GM10847 (cell line): ENCODE results near the gene KRTAP2-1.
"Not testable (repeated sequence)": the region's sequence is repeated elsewhere in the genome, so short reads cannot be mapped to it uniquely, and the experiment has no call there.

Experiments
- POLR2A ChIP-seq: IDR thresholded peaks from 2 replicates; pipeline ENCODE4 v1.6.1; 2011; ENCODE audit not compliant: insufficient read length; ENCODE audit errors: extremely low read depth

The KRTAP2-1 gene

DNA sequence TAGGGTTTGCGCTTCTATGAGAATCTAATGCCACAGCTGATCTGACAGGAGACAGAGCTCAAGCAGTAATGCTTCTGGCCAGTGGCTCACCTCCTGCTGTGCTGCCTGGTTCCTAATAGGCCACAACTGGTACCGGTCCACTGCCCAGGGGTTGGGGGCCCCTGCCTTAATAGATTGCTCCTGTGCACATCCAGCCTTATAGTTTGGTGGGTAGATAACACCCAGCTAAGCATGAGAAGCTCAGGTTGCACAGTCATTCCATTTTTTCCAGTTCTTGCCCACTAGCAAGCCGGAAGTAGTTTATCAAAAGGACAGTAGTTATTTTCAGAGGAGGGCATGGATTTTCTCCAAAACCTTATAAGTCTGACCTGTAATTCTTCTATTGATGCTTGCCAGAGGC lies 27.7 kb downstream of the KRTAP2-1 start:
- no peak for TF ChIP-seq POLR2A

GRCh38 chr17:41018541-41018940 lies 28.6 kb downstream of the KRTAP2-1 start:
- TF ChIP-seq POLR2A: no peak

DNA sequence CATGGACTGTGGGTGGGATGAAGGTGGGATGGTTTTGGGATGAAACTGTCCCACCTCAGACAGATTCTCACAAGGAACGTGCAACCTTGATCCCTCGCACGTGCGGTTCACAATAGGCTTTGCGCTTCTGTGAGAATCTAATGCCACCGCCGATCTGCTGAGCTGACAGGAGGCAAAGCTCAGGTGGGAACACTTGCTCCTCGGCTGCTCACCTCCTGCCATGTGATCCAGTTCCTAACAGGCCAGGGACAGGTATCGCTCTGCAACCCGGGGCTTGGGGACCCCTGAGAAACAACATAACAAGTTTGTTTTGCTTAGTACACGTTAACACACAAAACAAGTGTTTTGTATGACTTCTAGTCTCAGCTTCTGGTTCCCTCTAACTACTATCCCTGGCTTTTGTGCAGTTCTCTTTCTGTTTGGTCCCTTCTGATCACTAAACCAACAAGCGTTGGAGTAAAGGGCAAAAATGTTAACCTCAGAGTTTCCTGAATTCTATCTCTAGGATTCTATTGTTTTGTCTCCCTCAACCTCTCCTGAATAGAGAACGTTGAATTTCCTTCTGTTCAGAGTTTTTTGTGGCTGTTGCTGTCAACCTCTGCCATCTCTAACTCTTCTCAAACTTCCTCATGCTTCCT lies 30.4 kb downstream of the KRTAP2-1 start:
- no peak for TF ChIP-seq POLR2A

GRCh38 chr17:41015454-41015853 lies 31.7 kb downstream of the KRTAP2-1 start:
- TF ChIP-seq POLR2A: no peak

GRCh38 chr17:41013606-41014005 lies 33.5 kb downstream of the KRTAP2-1 start:
- TF ChIP-seq POLR2A: no peak

GRCh38 chr17:41013181-41013580 lies 33.9 kb downstream of the KRTAP2-1 start:
- no peak for TF ChIP-seq POLR2A

DNA sequence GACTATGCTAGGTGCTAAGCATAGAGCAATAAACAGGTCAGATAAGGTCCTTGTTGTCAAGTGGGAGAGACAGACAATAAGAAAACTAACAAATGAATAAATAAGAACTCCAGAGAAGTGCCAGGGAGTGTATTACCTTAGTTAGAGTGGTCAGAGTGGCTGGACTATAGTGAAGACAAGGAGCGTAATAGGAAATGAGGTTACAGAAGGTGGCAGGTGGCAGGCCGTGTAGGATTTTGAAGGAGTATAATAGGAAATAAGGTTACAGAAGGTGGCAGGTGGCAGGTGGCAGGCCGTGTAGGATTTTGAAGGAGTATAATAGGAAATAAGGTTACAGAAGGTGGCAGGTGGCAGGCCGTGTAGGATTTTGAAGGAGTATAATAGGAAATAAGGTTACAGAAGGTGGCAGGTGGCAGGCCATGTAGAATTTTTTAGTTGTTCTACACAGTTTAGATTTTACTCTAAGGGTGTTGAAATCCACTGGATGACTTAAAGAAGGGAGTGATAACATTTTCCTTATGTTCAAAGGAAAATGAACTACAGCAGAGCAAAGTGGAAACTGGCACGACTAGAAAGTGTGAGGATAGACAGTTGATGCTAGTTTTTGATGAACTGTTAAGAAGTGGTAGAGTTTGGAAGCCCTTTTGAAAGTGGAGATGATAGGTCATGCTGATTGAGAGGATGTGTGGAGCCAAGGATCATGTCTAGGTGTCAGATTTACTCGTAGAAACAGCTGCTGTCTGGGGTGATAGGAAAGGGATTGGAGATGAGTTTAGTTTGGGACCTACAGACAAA lies 34.6 kb downstream of the KRTAP2-1 start:
- no peak for TF ChIP-seq POLR2A

DNA sequence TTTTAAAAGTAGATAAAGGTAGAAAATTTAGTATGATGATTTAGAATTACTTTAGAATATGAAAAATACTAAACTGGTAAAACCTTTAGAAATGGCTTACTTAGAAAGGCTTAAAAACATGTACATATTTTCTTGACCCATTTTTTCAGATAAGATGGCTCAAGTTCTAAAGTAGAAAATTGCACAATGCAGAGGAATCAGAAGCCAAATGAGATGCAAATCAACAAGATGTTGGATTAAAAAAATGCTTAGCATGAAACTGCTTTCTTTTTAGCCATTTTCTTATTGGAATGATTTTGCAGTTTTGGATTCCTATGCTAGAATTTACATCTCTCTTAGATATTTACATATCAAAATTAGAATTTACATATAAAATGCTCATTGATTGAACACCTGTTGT lies 36.7 kb downstream of the KRTAP2-1 start:
- TF ChIP-seq POLR2A: no peak

DNA sequence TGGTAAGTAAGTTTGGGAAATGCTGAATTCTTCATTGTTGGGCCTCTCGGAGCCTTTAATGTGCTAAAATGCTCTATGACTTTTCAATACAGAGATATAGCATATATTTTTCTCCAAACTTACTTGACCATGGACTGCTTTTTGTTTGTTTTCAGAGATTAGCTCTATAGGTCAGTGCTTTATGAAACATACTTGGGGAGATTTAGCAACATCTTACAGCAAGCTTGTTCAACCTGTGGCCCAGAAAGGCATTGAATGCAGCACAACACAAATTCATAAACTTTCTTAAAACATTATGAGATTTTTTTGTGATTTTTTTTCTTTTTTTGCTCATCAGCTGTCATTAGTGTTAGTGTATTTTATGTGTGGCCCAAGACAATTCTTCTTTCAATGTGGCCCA lies 37.2 kb downstream of the KRTAP2-1 start:
- no peak for TF ChIP-seq POLR2A

- no peak for TF ChIP-seq POLR2A
These were observed 37.8 kb downstream of the KRTAP2-1 start for GRCh38 chr17:41009301-41009760.

DNA sequence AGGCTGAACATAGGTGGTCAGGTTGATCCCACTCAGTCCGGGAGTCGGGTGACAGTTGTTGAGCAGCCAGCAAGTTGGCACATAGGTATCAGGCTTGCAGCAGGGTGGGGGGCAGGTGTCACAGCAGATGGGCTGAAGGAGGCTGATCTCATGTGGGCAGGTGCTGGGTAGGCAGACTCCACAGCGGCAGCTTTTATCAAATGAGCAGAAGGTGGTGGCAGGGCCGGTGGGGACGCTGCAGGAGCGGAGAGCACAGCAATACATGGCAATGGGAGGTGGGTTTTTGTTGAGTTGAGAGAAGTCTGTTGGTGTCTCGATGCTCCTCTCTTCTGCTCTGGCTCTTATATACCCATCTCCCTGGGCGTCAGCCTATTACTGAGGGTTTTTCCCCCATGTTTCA lies 38.3 kb downstream of the KRTAP2-1 start, which contains the start of gene KRTAP3-1:
TSS of gene KRTAP3-1 (minus strand) at position 318 of the 400 bp plus-strand sequence. CDS start at position 264, 54 bp downstream.
- no peak for TF ChIP-seq POLR2A

GRCh38 chr17:41004397-41004796 lies 42.7 kb downstream of the KRTAP2-1 start:
- no peak for TF ChIP-seq POLR2A

GRCh38 chr17:41003926-41004325 lies 43.2 kb downstream of the KRTAP2-1 start:
- TF ChIP-seq POLR2A: no peak

DNA sequence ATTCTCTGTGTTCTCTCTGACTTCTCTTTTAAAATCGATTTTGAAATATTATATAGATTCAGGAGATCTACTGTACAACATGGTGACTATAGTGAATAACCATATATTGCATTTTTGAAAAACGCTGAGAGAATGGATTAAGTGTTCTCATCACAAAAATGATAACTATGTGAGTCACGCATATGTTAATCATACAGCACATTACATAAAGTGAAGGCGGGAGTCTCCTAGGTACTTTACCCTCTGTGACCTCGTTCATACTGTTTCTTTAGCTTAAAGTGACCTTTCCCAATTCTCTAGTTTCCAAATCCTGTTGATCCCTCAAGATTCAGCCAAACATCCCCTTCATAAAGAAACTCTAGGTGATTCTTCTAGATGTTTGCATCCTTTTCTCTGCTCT lies 44.3 kb downstream of the KRTAP2-1 start:
- TF ChIP-seq POLR2A: no peak

- no peak for TF ChIP-seq POLR2A
These were observed 45.3 kb downstream of the KRTAP2-1 start for GRCh38 chr17:41001795-41002194.

DNA sequence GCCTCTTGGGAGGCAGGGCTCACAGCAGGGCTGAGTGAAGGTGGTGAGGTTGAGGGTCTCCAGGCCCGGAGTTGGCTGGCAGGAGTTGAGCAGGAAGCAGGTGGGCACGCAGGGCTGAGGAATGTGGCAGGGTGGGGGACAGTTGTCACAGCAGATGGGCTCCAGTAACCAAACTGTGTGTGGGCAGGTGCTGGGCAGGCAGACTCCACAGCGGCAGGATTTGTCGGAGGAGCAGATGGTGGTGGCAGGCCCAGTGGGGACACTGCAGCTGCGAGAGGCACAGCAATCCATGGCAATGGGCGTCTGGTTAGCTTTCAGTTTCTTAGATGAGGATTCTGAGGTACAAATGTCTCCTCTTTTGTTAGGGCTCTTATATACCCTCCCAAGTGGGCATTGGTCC lies 47.6 kb downstream of the KRTAP2-1 start, which contains the start of gene KRTAP3-2:
TSS of gene KRTAP3-2 (minus strand) at position 344 of the 400 bp plus-strand sequence. CDS start at position 291, 53 bp downstream.
- TF ChIP-seq POLR2A: not testable (repeated sequence)

DNA sequence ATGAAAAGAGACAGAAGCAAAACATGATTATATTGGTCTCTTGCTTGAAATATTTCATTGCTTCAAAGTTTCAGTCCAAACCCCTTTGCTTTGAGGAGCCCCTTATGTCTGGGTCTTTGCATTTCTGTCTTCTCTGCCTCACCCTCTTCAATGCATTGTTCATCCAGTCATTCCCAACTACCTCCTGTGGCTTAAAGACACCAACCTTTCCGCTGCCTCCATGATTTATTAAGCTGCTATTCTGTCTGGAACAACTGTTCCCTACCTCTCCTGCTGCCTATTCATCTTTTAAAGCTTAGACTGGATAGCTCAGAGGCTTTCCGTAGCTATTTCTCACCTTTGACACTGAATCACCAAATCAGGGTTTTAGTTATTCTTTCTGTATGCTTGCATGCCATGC lies 49.8 kb downstream of the KRTAP2-1 start:
- no peak for TF ChIP-seq POLR2A

- TF ChIP-seq POLR2A: no peak
These were observed 50.3 kb downstream of the KRTAP2-1 start for GRCh38 chr17:40996829-40997228.
